ENCODE data around the gene CLCN6.

GRCh38 chr1:11759791-11760190, 46.2 kb upstream of the CLCN6 start:
- TF ChIP-seq, protein P1, sequence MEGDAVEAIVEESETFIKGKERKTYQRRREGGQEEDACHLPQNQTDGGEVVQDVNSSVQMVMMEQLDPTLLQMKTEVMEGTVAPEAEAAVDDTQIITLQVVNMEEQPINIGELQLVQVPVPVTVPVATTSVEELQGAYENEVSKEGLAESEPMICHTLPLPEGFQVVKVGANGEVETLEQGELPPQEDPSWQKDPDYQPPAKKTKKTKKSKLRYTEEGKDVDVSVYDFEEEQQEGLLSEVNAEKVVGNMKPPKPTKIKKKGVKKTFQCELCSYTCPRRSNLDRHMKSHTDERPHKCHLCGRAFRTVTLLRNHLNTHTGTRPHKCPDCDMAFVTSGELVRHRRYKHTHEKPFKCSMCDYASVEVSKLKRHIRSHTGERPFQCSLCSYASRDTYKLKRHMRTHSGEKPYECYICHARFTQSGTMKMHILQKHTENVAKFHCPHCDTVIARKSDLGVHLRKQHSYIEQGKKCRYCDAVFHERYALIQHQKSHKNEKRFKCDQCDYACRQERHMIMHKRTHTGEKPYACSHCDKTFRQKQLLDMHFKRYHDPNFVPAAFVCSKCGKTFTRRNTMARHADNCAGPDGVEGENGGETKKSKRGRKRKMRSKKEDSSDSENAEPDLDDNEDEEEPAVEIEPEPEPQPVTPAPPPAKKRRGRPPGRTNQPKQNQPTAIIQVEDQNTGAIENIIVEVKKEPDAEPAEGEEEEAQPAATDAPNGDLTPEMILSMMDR (IDR thresholded peaks at IDR 0.05) = no peak
- no peak for TF ChIP-seq POLR2A (IDR thresholded peaks at IDR 0.05)

Measured in body of pancreas (tissue), 4 donors.